ENCODE data around the gene ARL3.

Gene ARL3

GRCh38 chr10:102656026-102656425, 58.2 kb downstream of the ARL3 start:
- H3K4me2 ChIP-seq (ENCODE audit: low read depth, low read length, poor library complexity, severe bottlenecking): no peak overlapping the region
- H3K79me2 ChIP-seq (ENCODE audit: insufficient read depth, low read length): peaks cover 13% of the 10 kb centered on the region; the same call in 1 of the 2 replicates
- H3K36me3 ChIP-seq (ENCODE audit: low read length): no peaks in the 10 kb centered on the region
- H2AFZ ChIP-seq (ENCODE audit: low read depth, low read length, severe bottlenecking): no peak overlapping the region
- H4K20me1 ChIP-seq (ENCODE audit: low read depth, low read length): no peaks in the 10 kb centered on the region
- no peak overlapping the region for H3K27ac ChIP-seq (ENCODE audit: low read depth, low read length)
- TF ChIP-seq CTCF (IDR thresholded peaks at IDR 0.05; ENCODE audit: insufficient read depth, low read length, poor library complexity, severe bottlenecking): no peak
- no peak for TF ChIP-seq EZH2phosphoT487 (conservative IDR thresholded peaks at IDR 0.05; ENCODE audit: low read length)
- H3K27me3 ChIP-seq (ENCODE audit: low read length): no peaks in the 10 kb centered on the region
- H3K9me3 ChIP-seq (ENCODE audit: insufficient read depth, low read length): no peaks in the 10 kb centered on the region
- no peaks in the 10 kb centered on the region; the same call in 1 of the 2 replicates for H3F3A ChIP-seq (ENCODE audit: insufficient read depth)
- H3K9ac ChIP-seq (ENCODE audit: low read length): no peak overlapping the region
- no peaks in the 10 kb centered on the region for H3K9me2 ChIP-seq (replicated peaks; ENCODE audit: insufficient read depth, low read length)
- H3K4me3 ChIP-seq (ENCODE audit: insufficient read depth, low read length, poor library complexity, severe bottlenecking): no peak overlapping the region

GRCh38 chr10:102654969-102655368, 59.2 kb downstream of the ARL3 start:
- H2AFZ ChIP-seq (ENCODE audit: low read depth, low read length, severe bottlenecking): no peak overlapping the region
- no peak overlapping the region for H3K4me2 ChIP-seq (ENCODE audit: low read depth, low read length, poor library complexity, severe bottlenecking)
- H3K9me3 ChIP-seq (ENCODE audit: insufficient read depth, low read length): no peaks in the 10 kb centered on the region
- H3F3A ChIP-seq (ENCODE audit: insufficient read depth): no peaks in the 10 kb centered on the region; the same call in 1 of the 2 replicates
- no peak overlapping the region for H3K4me3 ChIP-seq (ENCODE audit: insufficient read depth, low read length, poor library complexity, severe bottlenecking)
- no peaks in the 10 kb centered on the region for H3K9me2 ChIP-seq (replicated peaks; ENCODE audit: insufficient read depth, low read length)
- peaks cover 23% of the 10 kb centered on the region for H3K79me2 ChIP-seq (ENCODE audit: insufficient read depth, low read length)
- H3K27me3 ChIP-seq (ENCODE audit: low read length): no peaks in the 10 kb centered on the region
- no peak overlapping the region for H3K9ac ChIP-seq (ENCODE audit: low read length)
- TF ChIP-seq EZH2phosphoT487 (conservative IDR thresholded peaks at IDR 0.05; ENCODE audit: low read length): no peak
- TF ChIP-seq CTCF (IDR thresholded peaks at IDR 0.05; ENCODE audit: insufficient read depth, low read length, poor library complexity, severe bottlenecking): no peak
- H4K20me1 ChIP-seq (ENCODE audit: low read depth, low read length): no peaks in the 10 kb centered on the region
- no peaks in the 10 kb centered on the region for H3K36me3 ChIP-seq (ENCODE audit: low read length)
- no peak overlapping the region for H3K27ac ChIP-seq (ENCODE audit: low read depth, low read length)

GRCh38 chr10:102654566-102654965, 59.6 kb downstream of the ARL3 start:
- no peaks in the 10 kb centered on the region for H3K9me3 ChIP-seq (ENCODE audit: insufficient read depth, low read length)

More at GRCh38 chr10:102654566-102654965, 59.6 kb downstream of the ARL3 start:
- no peak overlapping the region for H3K27ac ChIP-seq (ENCODE audit: low read depth, low read length)
- H3K9me2 ChIP-seq (replicated peaks; ENCODE audit: insufficient read depth, low read length): no peaks in the 10 kb centered on the region
- no peak overlapping the region for H2AFZ ChIP-seq (ENCODE audit: low read depth, low read length, severe bottlenecking)
- H3K79me2 ChIP-seq (ENCODE audit: insufficient read depth, low read length): peaks cover 26% of the 10 kb centered on the region
- H3K27me3 ChIP-seq (ENCODE audit: low read length): no peaks in the 10 kb centered on the region
- TF ChIP-seq CTCF (IDR thresholded peaks at IDR 0.05; ENCODE audit: insufficient read depth, low read length, poor library complexity, severe bottlenecking) (no peak), EZH2phosphoT487 (conservative IDR thresholded peaks at IDR 0.05; ENCODE audit: low read length) (no peak)
- H3K9ac ChIP-seq (ENCODE audit: low read length): no peak overlapping the region
- H3K4me3 ChIP-seq (ENCODE audit: insufficient read depth, low read length, poor library complexity, severe bottlenecking): no peak overlapping the region
- no peaks in the 10 kb centered on the region for H3K36me3 ChIP-seq (ENCODE audit: low read length)
- H3F3A ChIP-seq (ENCODE audit: insufficient read depth): no peaks in the 10 kb centered on the region; the same call in 1 of the 2 replicates
- no peak overlapping the region for H3K4me2 ChIP-seq (ENCODE audit: low read depth, low read length, poor library complexity, severe bottlenecking)
- no peaks in the 10 kb centered on the region for H4K20me1 ChIP-seq (ENCODE audit: low read depth, low read length)

All from SU-DHL-6 (cell line).